GM12878 (cell line): ENCODE data around the gene COL26A1. TPM values are rescaled to one million over a fixed set of nuclear protein-coding genes. Genes with fewer than 3 reads are reported as not detected.

ENCODE experiments used
- ATAC-seq: fragments of 200-7000 bp; cut with Tn5 transposase; 3 replicates; pipeline ENCODE4 v1.9.1; 2020; ENCODE audit warnings: mild to moderate bottlenecking, moderate library complexity
- BruUV-seq: library from RNA; stranded (reverse); fragments of 400-500 nt; replicated peaks from 2 replicates; lab custom pipeline; 2021; lab: Mats Ljungman, UMichigan
- CTCF ChIA-PET: fragments of 300-600 bp; sonication (Branson Sonifier 250); formaldehyde crosslinking; extraction: SDS; loops from one replicate; lab custom pipeline; 2021; ENCODE audit warnings: inconsistent platforms; lab: Yijun Ruan, JAX
- POLR2A ChIA-PET: fragments of 350-600 bp; formaldehyde crosslinking; extraction: SDS; loops from one replicate; lab custom pipeline; 2021; ENCODE audit warnings: inconsistent platforms; lab: Charles Lee
- RAD21 ChIA-PET: fragments of 300-600 bp; sonication (Branson Sonifier 250); formaldehyde crosslinking; loops from one replicate; lab custom pipeline; 2023; ENCODE audit warnings: antibody characterized with exemption; ENCODE audit not compliant: unreplicated experiment; lab: Charles Lee
- SMC1A ChIA-PET: fragments of 300-600 bp; sonication (Branson Sonifier 250); formaldehyde crosslinking; loops from one replicate; lab custom pipeline; 2023; ENCODE audit not compliant: unreplicated experiment, uncharacterized antibody; lab: Charles Lee
- DNase-seq: peaks from one replicate; pipeline ENCODE4 v3.0.0-alpha.2; 2011; ENCODE audit warnings: low read depth, low spot score
- FAIRE-seq: peaks from 3 replicates; lab custom pipeline; 2011; peaks lifted over from hg19 to GRCh38; lab: Jason Lieb, UNC
- H2AFZ ChIP-seq: 2 replicates; pipeline ENCODE4 v1.6.0; 2011; ENCODE audit warnings: low read depth, low read length, control low read depth; ENCODE audit not compliant: control insufficient read depth
- H3K27ac ChIP-seq: 2 replicates; pipeline ENCODE4 v1.5.1; 2011; ENCODE audit warnings: control low read depth; ENCODE audit not compliant: control insufficient read depth, insufficient read depth
- H3K27me3 ChIP-seq, 2 experiments: replicated peaks in 1 of 2; 2 replicates each; pipeline versions ENCODE4 v1.6.0 to v1.6.1; 2011; ENCODE audit warnings: low read length in 1 of 2; ENCODE audit not compliant: control insufficient read depth in 2 of 2, insufficient read depth in 2 of 2
- H3K36me3 ChIP-seq, 2 experiments: 2 replicates each; pipeline ENCODE4 v1.5.1; 2011; ENCODE audit warnings: low read length in 1 of 2; ENCODE audit not compliant: control insufficient read depth in 2 of 2, insufficient read depth in 2 of 2
- H3K4me1 ChIP-seq: 2 replicates; pipeline ENCODE4 v1.6.1; 2011; ENCODE audit warnings: mild to moderate bottlenecking, low read length, moderate library complexity, mixed read lengths; ENCODE audit not compliant: control insufficient read depth, insufficient read depth
- H3K4me2 ChIP-seq: 2 replicates; pipeline ENCODE4 v1.6.0; 2011; ENCODE audit warnings: control low read depth; ENCODE audit not compliant: control insufficient read depth, insufficient read depth
- H3K4me3 ChIP-seq: fragments of 200-600 bp; sonication (generic); 2 replicates; pipeline ENCODE4 v1.5.1; 2016
- H3K79me2 ChIP-seq: 2 replicates; pipeline ENCODE4 v1.6.0; 2011; ENCODE audit warnings: low read length; ENCODE audit not compliant: control insufficient read depth, insufficient read depth
- H3K9ac ChIP-seq: 2 replicates; pipeline ENCODE4 v1.8.0; 2011; ENCODE audit warnings: low read length, control low read depth, mixed read lengths; ENCODE audit not compliant: control insufficient read depth, insufficient read depth
- H3K9me3 ChIP-seq: replicated peaks from 3 replicates; pipeline ENCODE4 v1.5.1; 2011; ENCODE audit warnings: mild to moderate bottlenecking, low read length; ENCODE audit not compliant: control insufficient read depth, insufficient read depth
- H4K20me1 ChIP-seq: 2 replicates; pipeline ENCODE4 v1.6.0; 2011; ENCODE audit not compliant: control insufficient read depth, insufficient read depth
- BACH1 ChIP-seq: fragments of 450-650 bp; IDR thresholded peaks from 2 replicates; pipeline ENCODE4 v1.6.1; 2017; ENCODE audit warnings: mild to moderate bottlenecking, borderline replicate concordance
- BCL11A ChIP-seq: IDR thresholded peaks from 2 replicates; pipeline ENCODE4 v1.6.1; 2011; ENCODE audit warnings: low read depth, low read length
- BMI1 ChIP-seq: fragments of 450-650 bp; IDR thresholded peaks from 2 replicates; pipeline ENCODE4 v1.6.1; 2016; ENCODE audit warnings: mild to moderate bottlenecking, moderate library complexity, borderline replicate concordance
- CHD4 ChIP-seq: fragments of 200-600 bp; sonication (generic); IDR thresholded peaks from 2 replicates; pipeline ENCODE4 v1.6.1; 2016; ENCODE audit warnings: mild to moderate bottlenecking
- CREB1 ChIP-seq: IDR thresholded peaks from 2 replicates; pipeline ENCODE4 v1.6.1; 2012; ENCODE audit warnings: low read depth, mild to moderate bottlenecking, inconsistent platforms
- CTCF ChIP-seq, 3 experiments: IDR thresholded peaks in 2 of 3; conservative IDR thresholded peaks in 1 of 3; 2 replicates each; pipeline ENCODE4 v1.5.1; 2011; ENCODE audit warnings: low read depth in 3 of 3, low read length in 3 of 3, mild to moderate bottlenecking in 3 of 3, control low read depth in 2 of 3, moderate library complexity in 2 of 3, inconsistent platforms in 1 of 3, mixed read lengths in 1 of 3; ENCODE audit not compliant: control insufficient read depth in 2 of 3, insufficient read depth in 1 of 3; ENCODE audit errors: extremely low read depth in 1 of 3
- E2F8 ChIP-seq: fragments of 450-650 bp; IDR thresholded peaks from 2 replicates; pipeline ENCODE4 v1.6.1; 2018; ENCODE audit warnings: mild to moderate bottlenecking, low read depth, moderate library complexity; ENCODE audit not compliant: partially characterized antibody
- IKZF1 ChIP-seq: fragments of 450-650 bp; conservative IDR thresholded peaks from 2 replicates; pipeline ENCODE4 v1.6.1; 2017; ENCODE audit warnings: antibody characterized with exemption, mild to moderate bottlenecking
- IRF3 ChIP-seq: fragments of 450-650 bp; IDR thresholded peaks from 2 replicates; pipeline ENCODE4 v1.6.1; 2014; ENCODE audit warnings: mild to moderate bottlenecking
- MYC ChIP-seq: IDR thresholded peaks from 2 replicates; pipeline ENCODE4 v1.6.1; 2011; ENCODE audit warnings: mild to moderate bottlenecking, low read length, moderate library complexity, inconsistent platforms; ENCODE audit not compliant: insufficient read depth, insufficient replicate concordance, insufficient read length, severe bottlenecking
- PAX8 ChIP-seq: fragments of 450-650 bp; IDR thresholded peaks from 2 replicates; pipeline ENCODE4 v1.6.1; 2017; ENCODE audit warnings: mild to moderate bottlenecking, moderate library complexity
- SP1 ChIP-seq: IDR thresholded peaks from one replicate; pipeline ENCODE4 v1.6.1; 2011; ENCODE audit warnings: low read depth, low read length
- TAF1 ChIP-seq: IDR thresholded peaks from 2 replicates; pipeline ENCODE4 v1.6.1; 2011; ENCODE audit warnings: mild to moderate bottlenecking, low read depth, low read length, borderline replicate concordance
- ZBTB40 ChIP-seq: fragments of 450-650 bp; IDR thresholded peaks from 2 replicates; pipeline ENCODE4 v1.6.1; 2016; ENCODE audit warnings: mild to moderate bottlenecking, moderate library complexity, borderline replicate concordance
- ZNF274 ChIP-seq: IDR thresholded peaks from one replicate; pipeline ENCODE4 v1.8.0; 2011; ENCODE audit not compliant: insufficient read length, insufficient read depth
- WGBS: methylation state at CpG from one replicate; pipeline ENCODE4 v1.1.6; 2016; ENCODE audit warnings: low lambda C conversion rate; ENCODE audit not compliant: insufficient replicate concordance, insufficient coverage; ENCODE audit errors: missing lambda C conversion rate; 5-methylcytosine and 5-hydroxymethylcytosine counted together
- in situ Hi-C: fragments of 300-500 bp; cut with MboI; formaldehyde crosslinking; loops from 9 replicates; pipeline ENCODE4 v1.14.3; 2018; ENCODE audit warnings: mixed read lengths
- intact Hi-C: fragments of 100-400 bp; cut with micrococcal nuclease; formaldehyde crosslinking; loops from one replicate; pipeline ENCODE4 v1.14.2; 2022; ENCODE audit not compliant: unreplicated experiment
- polyA plus RNA-seq, 11 experiments: library from polyadenylated mRNA; depleted of rRNA in 4 of 11; unstranded in 6 of 11; stranded (reverse) in 5 of 11; fragments of >200 nt; fragmentation: Nextera tagmentation in 4 of 11; fragmentation: Illumina TruSeq in 1 of 11; extraction: Ambion mirVana in 4 of 11; extraction: Trizol in 1 of 11; gene quantifications; 1 replicate in 1 of 11; 2 replicates in 10 of 11; pipeline versions ENCODE4 v1.2.1 to v1.2.3, GENCODE V29; 2011 to 2016; ENCODE audit warnings: inconsistent platforms in 2 of 11, missing spikeins in 2 of 11, low read depth in 1 of 11
- total RNA-seq, 4 experiments: library from RNA; depleted of rRNA in 3 of 4; stranded (reverse); fragments of >200 nt in 3 of 4; fragmentation: Illumina TruSeq in 1 of 4; extraction: Trizol in 1 of 4; gene quantifications; 2 replicates each; pipeline versions ENCODE4 v1.2.1 to v1.2.3, GENCODE V29; 2013 to 2021

Gene COL26A1
- total and polyA plus RNA-seq, 10 of the 15 experiments (the other 5 are each of a cell fraction or from before 2014, with no cell fraction given) = 0.08 TPM; not detected in 9

- ATAC-seq (no peak), FAIRE-seq (no peak), DNase-seq (no peak)
- ChIA-PET POLR2A (no interaction called here), RAD21 (no interaction called here), CTCF (interaction anchor here (0.7 kb wide), 1 partner anchor 207 kb away, joined by 3 read pairs; no protein-coding TSS in a partner anchor)
- intact Hi-C loops (no loop called here), in situ Hi-C loops (no loop called here)
- Histone ChIP-seq H3K4me2 (no peak overlapping the region), H3K9me3 (no peaks in the 10 kb centered on the region), H3K27ac (no peak overlapping the region), H4K20me1 (no peaks in the 10 kb centered on the region), H2AFZ (no peak overlapping the region), H3K79me2 (no peaks in the 10 kb centered on the region)
- BruUV-seq = no TSS peak
- TF ChIP-seq ZNF274 (no peak), BCL11A (no peak), MYC (no peak), SP1 (no peak), TAF1 (no peak), BMI1 (no peak), IKZF1 (no peak), PAX8 (no peak), E2F8 (no peak), BACH1 (no peak), IRF3 (no peak), CTCF (IDR thresholded peaks at IDR 0.05 in 2 of 3, conservative IDR thresholded peaks at IDR 0.05 in 1 of 3; ENCODE audit: control insufficient read depth in 2 of 3, extremely low read depth in 1 of 3, insufficient read depth in 1 of 3, low read depth in 3 of 3, low read length in 3 of 3) (no peak), CREB1 (no peak), ZBTB40 (no peak), CHD4 (no peak)
- TF ChIP-seq, all 136 proteins: peak for 0
- Histone ChIP-seq H3K9ac (no peak overlapping the region), H3K36me3 (no peaks in the 10 kb centered on the region), H3K4me3 (no peak overlapping the region), H3K4me1 (no peaks in the 10 kb centered on the region), H3K27me3 (no peaks in the 10 kb centered on the region)
- WGBS = 61% methylated on average over 18 of the region's 18 CpGs
- SMC1A ChIA-PET = no interaction called here
These were observed 235.8 kb downstream of the COL26A1 start for GRCh38 chr7:101598422-101598985.
